PC-9 (cell line): ENCODE results near the gene PIK3C2G.

Source experiments
- CTCF ChIP-seq: fragments of 200-600 bp; sonication (generic); conservative IDR thresholded peaks from 2 replicates; pipeline ENCODE4 v1.6.1; 2017; ENCODE audit warnings: mixed run types, antibody characterized with exemption, mild to moderate bottlenecking, moderate library complexity
- EZH2 ChIP-seq: fragments of 200-600 bp; sonication (generic); IDR thresholded peaks from 2 replicates; pipeline ENCODE4 v1.8.0; 2017; ENCODE audit warnings: antibody characterized with exemption, low read depth

- TF ChIP-seq CTCF, result no peak
- no peak for TF ChIP-seq EZH2
Measured at GRCh38 chr12:18646286-18646890, 385.1 kb downstream of the PIK3C2G start.
